SU-DHL-6 (cell line): Measurements from ENCODE around the gene SLF1.

Experiments
- H2AFZ ChIP-seq: fragments of 200-600 bp; sonication (generic); 2 replicates; pipeline ENCODE4 v1.6.1; 2014; ENCODE audit warnings: low read depth, mild to moderate bottlenecking, moderate library complexity, mixed read lengths, antibody characterized with exemption, low read length; ENCODE audit not compliant: severe bottlenecking
- H3F3A ChIP-seq: fragments of 200-600 bp; shearing (Covaris generic); 2 replicates; pipeline ENCODE4 v1.6.0; 2016; ENCODE audit warnings: antibody characterized with exemption, mild to moderate bottlenecking; ENCODE audit not compliant: insufficient read depth
- H3K27ac ChIP-seq: fragments of 200-600 bp; sonication (generic); 2 replicates; pipeline ENCODE4 v1.5.1; 2016; ENCODE audit warnings: low read depth, mild to moderate bottlenecking, low read length, moderate library complexity, mixed read lengths
- H3K27me3 ChIP-seq: fragments of 200-600 bp; sonication (generic), shearing (Covaris generic); 2 replicates; pipeline ENCODE4 v1.6.0; 2014; ENCODE audit warnings: mild to moderate bottlenecking, low read length
- H3K36me3 ChIP-seq: fragments of 200-600 bp; sonication (generic); 2 replicates; pipeline ENCODE4 v1.6.1; 2014; ENCODE audit warnings: mild to moderate bottlenecking, low read length, mixed read lengths
- H3K4me2 ChIP-seq: fragments of 300-600, 200-600 bp; shearing (Covaris generic), sonication (generic); 2 replicates; pipeline ENCODE4 v1.6.0; 2014; ENCODE audit warnings: low read length, low read depth, mild to moderate bottlenecking; ENCODE audit not compliant: poor library complexity, severe bottlenecking
- H3K4me3 ChIP-seq: fragments of 200-600 bp; sonication (generic); 2 replicates; pipeline ENCODE4 v1.5.1; 2014; ENCODE audit warnings: antibody characterized with exemption, low read length, mild to moderate bottlenecking, mixed read lengths; ENCODE audit not compliant: insufficient read depth, poor library complexity, severe bottlenecking
- H3K79me2 ChIP-seq: fragments of 200-600 bp; sonication (generic); 2 replicates; pipeline ENCODE4 v1.6.1; 2014; ENCODE audit warnings: mild to moderate bottlenecking, low read length, moderate library complexity; ENCODE audit not compliant: insufficient read depth
- H3K9ac ChIP-seq: fragments of 200-600 bp; sonication (generic); 2 replicates; pipeline ENCODE4 v1.7.0; 2014; ENCODE audit warnings: mild to moderate bottlenecking, low read length
- H3K9me2 ChIP-seq: fragments of 200-600 bp; sonication (generic); replicated peaks from 2 replicates; pipeline ENCODE4 v1.6.1; 2014; ENCODE audit warnings: low read length; ENCODE audit not compliant: insufficient read depth
- H3K9me3 ChIP-seq: fragments of 200-600 bp; sonication (generic); 2 replicates; pipeline ENCODE4 v1.6.1; 2014; ENCODE audit warnings: low read length, mixed read lengths; ENCODE audit not compliant: insufficient read depth
- H4K20me1 ChIP-seq: fragments of 200-600 bp; sonication (generic); 2 replicates; pipeline ENCODE4 v1.6.1; 2014; ENCODE audit warnings: low read depth, mild to moderate bottlenecking, antibody characterized with exemption, low read length, moderate library complexity, mixed read lengths
- CTCF ChIP-seq: fragments of 200-600 bp; sonication (generic); IDR thresholded peaks from one replicate; pipeline ENCODE4 v1.5.1; 2017; ENCODE audit warnings: antibody characterized with exemption, mild to moderate bottlenecking, low read length, moderate library complexity; ENCODE audit not compliant: insufficient read depth, poor library complexity, severe bottlenecking
- EZH2phosphoT487 ChIP-seq: fragments of 200-600 bp; sonication (generic), shearing (Covaris generic); conservative IDR thresholded peaks from 2 replicates; pipeline ENCODE4 v1.6.1; 2018; ENCODE audit warnings: mild to moderate bottlenecking, antibody characterized with exemption, low read length, moderate library complexity, mixed read lengths

Gene SLF1

GRCh38 chr5:94645053-94645452 is 26.6 kb downstream of the SLF1 start:
- Histone ChIP-seq H3K27ac (no peak overlapping the region), H3K9ac (no peak overlapping the region), H3K36me3 (peaks cover 14% of the 10 kb centered on the region), H4K20me1 (no peaks in the 10 kb centered on the region), H3K27me3 (no peaks in the 10 kb centered on the region), H3K4me2 (no peak overlapping the region), H3F3A (no peaks in the 10 kb centered on the region), H3K4me3 (no peak overlapping the region), H3K9me3 (peaks cover 3% of the 10 kb centered on the region; the same call in 1 of the 2 replicates), H3K9me2 (no peaks in the 10 kb centered on the region), H3K79me2 (0 out of 2 replicates have a peak, but pooled peaks cover 5% of the 10 kb centered on the region), H2AFZ (no peak overlapping the region)
- TF ChIP-seq EZH2phosphoT487 (no peak), CTCF (no peak)

- Histone ChIP-seq H3K9me2 (no peaks in the 10 kb centered on the region), H3K27me3 (no peaks in the 10 kb centered on the region), H3K4me3 (no peak overlapping the region), H3K27ac (no peak overlapping the region), H4K20me1 (no peaks in the 10 kb centered on the region), H3K4me2 (no peak overlapping the region), H2AFZ (no peak overlapping the region), H3K36me3 (peaks cover 8% of the 10 kb centered on the region; the same call in 1 of the 2 replicates), H3K79me2 (0 out of 2 replicates have a peak, but pooled peaks cover 2% of the 10 kb centered on the region), H3F3A (no peaks in the 10 kb centered on the region), H3K9me3 (no peaks in the 10 kb centered on the region), H3K9ac (no peak overlapping the region)
- TF ChIP-seq EZH2phosphoT487 (no peak), CTCF (no peak)
Measured at GRCh38 chr5:94646758-94647157, 28.3 kb downstream of the SLF1 start.

- H3K9ac ChIP-seq: no peak overlapping the region
- H3K4me2 ChIP-seq: no peak overlapping the region
- H3K27ac ChIP-seq: no peak overlapping the region
- no peaks in the 10 kb centered on the region for H3F3A ChIP-seq
- no peaks in the 10 kb centered on the region for H4K20me1 ChIP-seq
- no peaks in the 10 kb centered on the region for H3K9me2 ChIP-seq
- H3K79me2 ChIP-seq: no peaks in the 10 kb centered on the region
- H3K4me3 ChIP-seq: no peak overlapping the region
- H2AFZ ChIP-seq: no peak overlapping the region
- peaks cover under 1% of the 10 kb centered on the region; the same call in 1 of the 2 replicates for H3K9me3 ChIP-seq
- H3K27me3 ChIP-seq: no peaks in the 10 kb centered on the region
- H3K36me3 ChIP-seq: peaks cover 25% of the 10 kb centered on the region
- TF ChIP-seq CTCF (no peak), EZH2phosphoT487 (no peak)
Measured at GRCh38 chr5:94649874-94650273, 31.4 kb downstream of the SLF1 start.
